ENCODE data around the gene HOXA13.

Gene HOXA13

GRCh38 chr7:27209933-27210440, 10.1 kb upstream of the HOXA13 start:
- in situ Hi-C loops (cut with HindIII; ENCODE audit: low sequenced_read_pairs), result loop anchor here (25.0 kb wide), 3 partner anchors 327 to 802 kb away; no protein-coding TSS in a partner anchor

DNA sequence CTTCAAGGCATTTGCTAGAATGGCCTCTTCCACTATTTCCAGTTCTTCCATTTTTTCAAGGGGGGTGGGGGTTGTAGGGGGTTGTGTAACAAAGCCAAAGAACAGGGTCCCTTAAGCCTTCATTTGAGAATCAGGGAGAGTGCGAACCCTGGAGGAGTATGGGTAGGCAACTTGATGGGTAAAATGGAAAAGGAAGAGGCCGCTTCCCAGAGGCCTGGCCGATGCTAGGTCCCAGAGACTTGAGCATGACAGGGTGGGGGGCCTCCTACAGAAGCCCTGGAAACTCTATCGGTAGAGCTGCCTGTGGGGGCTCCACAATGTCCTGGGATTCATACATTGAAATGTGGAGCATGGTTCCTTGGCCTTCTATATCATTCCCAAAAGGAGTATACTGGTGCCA, 9.1 kb upstream of the HOXA13 start:
- in situ Hi-C loops (cut with HindIII; ENCODE audit: low sequenced_read_pairs), result loop anchor here (25.0 kb wide), 3 partner anchors 328 to 803 kb away; no protein-coding TSS in a partner anchor

DNA sequence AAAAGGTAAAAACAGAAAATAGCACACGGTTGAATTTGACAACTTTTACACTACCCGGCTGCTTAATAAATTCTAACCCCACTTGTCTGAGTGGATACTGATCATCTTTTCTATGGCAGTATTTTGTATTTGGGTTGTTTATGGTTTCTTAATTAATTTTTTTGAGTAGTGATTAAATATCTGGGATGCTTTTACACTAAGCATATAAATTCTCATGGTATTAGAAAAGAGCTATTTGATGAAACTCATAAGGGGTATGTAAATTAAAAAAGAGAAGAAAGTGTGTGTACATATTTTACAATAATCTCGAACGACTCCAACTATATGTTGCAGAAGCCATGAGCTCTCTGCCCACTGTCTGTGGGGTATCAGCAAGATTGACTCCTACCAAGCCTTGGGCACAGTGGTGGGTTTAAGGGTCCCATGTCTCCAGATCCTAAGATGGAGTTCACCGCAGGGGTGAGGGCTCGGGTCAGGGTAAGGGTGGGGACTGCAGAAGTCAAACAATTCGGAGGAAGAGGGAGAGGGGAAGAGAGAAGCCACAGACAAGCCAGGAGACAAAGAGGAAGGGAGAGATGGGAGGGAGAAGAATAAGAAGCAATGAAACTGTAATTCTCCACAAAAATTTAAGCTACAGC, 7.6 kb upstream of the HOXA13 start:
- in situ Hi-C loops (cut with HindIII; ENCODE audit: low sequenced_read_pairs), result loop anchor here (25.0 kb wide), 3 partner anchors 330 to 805 kb away; no protein-coding TSS in a partner anchor

- in situ Hi-C loops (cut with HindIII; ENCODE audit: low sequenced_read_pairs), result loop anchor here (25.0 kb wide), 3 partner anchors 332 to 807 kb away; no protein-coding TSS in a partner anchor
Observed at GRCh38 chr7:27205325-27206280, 5.7 kb upstream of the HOXA13 start.

DNA sequence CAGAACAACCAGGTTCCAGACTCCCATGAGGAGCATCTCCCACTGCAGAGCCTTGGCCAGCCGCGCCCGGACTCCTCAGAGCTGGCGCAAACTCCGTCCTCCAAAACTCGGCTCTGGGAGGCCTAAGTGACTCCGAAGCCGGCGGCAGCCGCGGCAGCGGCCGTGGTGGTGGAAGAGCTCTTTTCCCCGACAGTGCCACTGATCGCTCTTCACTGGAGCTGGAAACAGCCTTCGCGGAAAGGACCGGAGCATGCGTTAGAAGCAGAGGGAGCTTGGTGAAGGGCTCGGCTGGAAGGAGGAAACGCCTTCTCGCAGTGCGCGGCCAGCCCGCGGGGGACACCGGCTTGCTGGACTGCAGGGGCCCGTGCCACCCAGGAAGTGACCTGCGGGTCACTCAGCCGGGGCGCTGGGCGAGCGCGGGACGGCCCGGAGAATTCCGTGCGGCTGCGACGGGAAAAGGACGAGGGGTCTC, 5.0 kb upstream of the HOXA13 start:
- in situ Hi-C loops (cut with HindIII; ENCODE audit: low sequenced_read_pairs), result loop anchor here (25.0 kb wide), 3 partner anchors 332 to 807 kb away; no protein-coding TSS in a partner anchor

GRCh38 chr7:27203964-27204594, 4.2 kb upstream of the HOXA13 start:
- in situ Hi-C loops (cut with HindIII; ENCODE audit: low sequenced_read_pairs), result loop anchor here (25.0 kb wide), 3 partner anchors 333 to 808 kb away; no protein-coding TSS in a partner anchor

DNA sequence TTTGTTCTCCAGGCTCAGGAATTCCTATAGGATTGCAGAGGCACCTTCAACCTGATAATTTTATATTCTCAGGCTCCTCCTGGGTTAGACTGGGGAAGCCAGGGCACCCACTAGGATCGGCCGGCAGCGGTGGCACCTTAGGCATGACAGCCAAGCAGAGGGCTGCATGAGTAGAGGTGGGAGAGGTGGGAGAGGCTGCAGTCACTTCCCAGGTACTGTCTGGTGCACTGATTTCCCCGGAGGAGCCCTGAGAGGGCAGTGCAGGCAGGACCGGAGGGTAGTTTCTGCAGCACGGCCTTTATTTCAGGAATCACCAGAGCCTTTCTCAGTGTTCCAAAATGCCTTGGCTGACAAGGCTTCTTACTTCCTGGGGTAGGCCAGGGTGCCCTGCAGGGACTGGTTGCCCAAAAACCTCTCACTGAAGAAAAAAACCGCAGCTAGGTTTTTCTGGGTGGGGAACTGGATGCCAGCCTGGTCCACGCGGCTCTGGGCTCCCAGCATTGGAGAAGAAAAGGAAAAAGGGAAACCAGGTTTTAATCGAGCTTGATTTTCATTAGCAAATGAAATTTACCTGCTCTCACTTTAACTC, 3.6 kb upstream of the HOXA13 start:
- in situ Hi-C loops (cut with HindIII; ENCODE audit: low sequenced_read_pairs), result loop anchor here (25.0 kb wide), 3 partner anchors 334 to 809 kb away; no protein-coding TSS in a partner anchor

- in situ Hi-C loops (cut with HindIII; ENCODE audit: low sequenced_read_pairs), result loop anchor here (25.0 kb wide), 3 partner anchors 335 to 810 kb away; no protein-coding TSS in a partner anchor
Observed at GRCh38 chr7:27202862-27203134, 2.9 kb upstream of the HOXA13 start.

GRCh38 chr7:27202018-27202861, 2.3 kb upstream of the HOXA13 start:
- in situ Hi-C loops (cut with HindIII; ENCODE audit: low sequenced_read_pairs), result loop anchor here (25.0 kb wide), 3 partner anchors 335 to 810 kb away; no protein-coding TSS in a partner anchor

DNA sequence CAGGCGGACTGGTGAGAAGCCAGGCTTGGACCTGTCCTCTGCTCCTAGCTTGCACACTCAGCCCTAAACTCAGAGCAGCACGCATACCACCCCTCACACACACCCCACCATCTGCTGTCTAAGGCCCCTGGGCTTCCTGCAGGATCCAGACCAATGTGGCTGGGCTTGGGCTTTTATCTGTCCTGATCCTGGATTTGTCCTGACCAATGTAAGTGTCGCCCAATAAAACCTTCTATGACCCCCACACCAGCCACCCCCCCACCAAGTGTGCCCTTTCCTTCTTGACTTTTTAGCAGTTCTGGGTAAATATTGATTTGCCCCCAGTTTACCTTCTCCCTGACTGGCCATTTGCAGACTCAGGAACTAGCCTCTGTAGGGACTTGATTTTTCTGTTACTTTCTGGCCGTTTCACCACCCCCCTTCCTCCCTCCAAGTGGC, 1.7 kb upstream of the HOXA13 start:
- in situ Hi-C loops (cut with HindIII; ENCODE audit: low sequenced_read_pairs), result loop anchor here (25.0 kb wide), 3 partner anchors 336 to 811 kb away; no protein-coding TSS in a partner anchor

DNA sequence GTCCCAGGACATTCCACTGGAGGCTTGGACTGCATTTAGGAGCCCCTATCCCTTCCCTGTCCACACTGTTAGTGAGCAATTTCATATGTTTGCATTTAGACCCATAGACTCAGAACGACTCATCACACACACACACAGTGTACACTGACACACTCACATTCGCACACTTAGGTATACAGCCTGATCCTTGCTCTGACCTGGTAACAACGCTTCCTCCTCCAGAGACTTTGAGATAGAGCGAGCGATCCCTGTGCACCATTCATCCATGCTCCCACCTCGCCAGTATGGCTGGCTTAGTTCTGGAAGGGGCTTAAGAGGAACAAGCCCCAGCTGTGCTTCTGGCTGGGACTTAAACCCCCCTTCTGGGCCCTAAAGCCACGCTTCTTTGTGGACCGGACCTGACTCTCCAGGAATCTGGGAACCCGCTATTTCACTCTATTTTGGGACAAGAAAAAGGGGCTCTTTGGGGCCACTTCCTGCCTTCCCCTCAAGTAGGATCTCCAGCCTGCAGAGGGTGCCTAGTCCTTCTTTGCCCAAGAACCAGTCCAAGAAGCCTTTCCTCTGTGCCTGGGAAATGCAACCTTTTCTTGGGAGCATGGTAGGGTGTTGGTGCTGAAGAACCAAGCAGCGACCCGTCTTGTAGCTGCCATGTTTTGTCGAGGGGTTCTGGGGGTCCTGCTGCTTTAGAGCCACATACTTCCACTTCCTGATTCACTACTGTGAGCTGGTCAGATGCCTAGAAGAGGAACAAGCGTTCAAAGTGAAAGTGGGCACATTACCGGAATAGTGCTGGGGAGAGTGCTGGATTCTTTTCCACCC, 1.1 kb upstream of the HOXA13 start:
- in situ Hi-C loops (cut with HindIII; ENCODE audit: low sequenced_read_pairs), result loop anchor here (25.0 kb wide), 3 partner anchors 336 to 811 kb away; no protein-coding TSS in a partner anchor

- in situ Hi-C loops (cut with HindIII; ENCODE audit: low sequenced_read_pairs), result no loop called here
Observed at GRCh38 chr7:27198871-27199801, 755 bp downstream of the HOXA13 start.

GRCh38 chr7:27198138-27198841, 1.6 kb downstream of the HOXA13 start:
- in situ Hi-C loops (cut with HindIII; ENCODE audit: low sequenced_read_pairs), result no loop called here

DNA sequence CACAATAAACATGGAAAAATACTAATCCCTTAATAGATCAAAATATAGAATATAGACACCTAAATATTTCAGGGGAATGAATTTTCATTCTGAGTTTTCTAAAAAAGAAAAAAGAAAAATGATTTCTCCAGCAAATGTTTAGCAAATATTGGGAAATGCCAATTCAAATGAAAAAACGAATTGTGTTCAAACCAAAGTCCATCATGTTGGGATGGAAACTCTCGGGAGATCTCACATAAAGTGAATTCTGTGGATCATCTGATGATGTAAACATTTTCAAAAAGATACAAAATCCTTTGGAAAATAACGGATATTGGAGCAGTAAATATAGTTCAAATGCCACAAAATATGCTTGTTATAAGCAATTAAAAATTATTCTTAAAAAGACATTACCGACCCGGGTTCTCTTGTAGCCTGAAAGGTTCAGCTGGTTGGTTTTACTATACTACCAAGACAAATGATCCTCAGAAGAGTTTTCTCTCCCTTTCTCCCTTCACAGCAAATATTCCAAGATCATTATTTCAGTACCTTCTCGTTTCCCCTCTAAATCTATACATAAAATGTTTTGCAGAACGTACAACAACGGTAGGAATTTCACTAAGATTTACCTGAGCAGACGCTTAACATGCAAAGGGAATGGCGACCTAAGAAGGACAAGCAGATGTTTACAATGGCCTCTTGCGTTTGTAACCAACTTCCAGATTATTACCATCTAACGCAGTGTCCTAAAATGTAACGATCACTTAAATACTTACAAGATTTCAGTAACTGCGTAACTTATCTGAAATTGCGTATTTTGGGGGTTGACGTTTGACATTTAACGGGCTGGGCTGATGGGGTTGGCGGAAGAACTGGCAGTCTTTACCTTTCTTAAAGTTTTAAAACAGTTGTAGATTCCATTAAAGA, 2.5 kb downstream of the HOXA13 start:
- in situ Hi-C loops (cut with HindIII; ENCODE audit: low sequenced_read_pairs), result no loop called here

DNA sequence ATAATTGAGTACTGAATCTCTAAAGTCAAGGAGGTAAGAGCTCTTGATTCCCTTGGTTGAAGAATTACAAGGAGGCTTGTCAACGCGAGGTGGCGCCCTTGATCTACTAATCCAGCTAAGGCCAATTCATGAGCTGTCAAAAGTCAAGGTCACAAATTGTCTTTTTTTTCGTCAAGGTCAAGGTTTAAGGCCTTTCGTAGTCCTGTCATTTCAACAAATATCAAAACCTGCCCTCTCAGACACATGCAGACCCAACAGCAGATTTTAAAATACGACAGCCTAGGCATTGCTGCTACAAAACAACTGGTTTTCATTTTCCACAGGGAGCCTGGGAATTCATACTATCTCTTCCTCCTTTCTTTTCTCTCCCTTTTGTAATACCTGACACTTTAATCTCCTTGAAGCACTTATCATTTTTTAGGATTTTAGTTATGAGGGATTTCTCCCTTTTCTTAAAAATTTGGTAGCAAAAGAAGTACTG, 3.6 kb downstream of the HOXA13 start:
- in situ Hi-C loops (cut with HindIII; ENCODE audit: low sequenced_read_pairs), result no loop called here

All from DLD1 (cell line).